Stimulated activated naive CD8-positive, alpha-beta T cell treated with anti-CD3 and anti-CD28 coated beads, Interleukin-15, Interleukin-2, amounts not matched to agents 100 U/mL and 50 U/mL, for 24 hours (primary cell): ENCODE results near the gene TSPAN17.

Experiments
- ATAC-seq: fragments of 150-1000 bp; cut with Tn5 transposase; one replicate; pipeline ENCODE4 v1.10.0; 2021
- DNase-seq: peaks from one replicate; pipeline ENCODE4 v3.0.0; 2021

TSPAN17 gene

GRCh38 chr5:176660530-176660859, 13.2 kb downstream of the TSPAN17 start:
- DNase-seq: no peak
- peak; percentile 20 for ATAC-seq

GRCh38 chr5:176660860-176661641, 13.8 kb downstream of the TSPAN17 start:
- DNase-seq (peak; percentile 86), ATAC-seq (peak; percentile 75)

- no peak for DNase-seq
- ATAC-seq: no peak
Measured at GRCh38 chr5:176661676-176662075, 14.4 kb downstream of the TSPAN17 start.

DNA sequence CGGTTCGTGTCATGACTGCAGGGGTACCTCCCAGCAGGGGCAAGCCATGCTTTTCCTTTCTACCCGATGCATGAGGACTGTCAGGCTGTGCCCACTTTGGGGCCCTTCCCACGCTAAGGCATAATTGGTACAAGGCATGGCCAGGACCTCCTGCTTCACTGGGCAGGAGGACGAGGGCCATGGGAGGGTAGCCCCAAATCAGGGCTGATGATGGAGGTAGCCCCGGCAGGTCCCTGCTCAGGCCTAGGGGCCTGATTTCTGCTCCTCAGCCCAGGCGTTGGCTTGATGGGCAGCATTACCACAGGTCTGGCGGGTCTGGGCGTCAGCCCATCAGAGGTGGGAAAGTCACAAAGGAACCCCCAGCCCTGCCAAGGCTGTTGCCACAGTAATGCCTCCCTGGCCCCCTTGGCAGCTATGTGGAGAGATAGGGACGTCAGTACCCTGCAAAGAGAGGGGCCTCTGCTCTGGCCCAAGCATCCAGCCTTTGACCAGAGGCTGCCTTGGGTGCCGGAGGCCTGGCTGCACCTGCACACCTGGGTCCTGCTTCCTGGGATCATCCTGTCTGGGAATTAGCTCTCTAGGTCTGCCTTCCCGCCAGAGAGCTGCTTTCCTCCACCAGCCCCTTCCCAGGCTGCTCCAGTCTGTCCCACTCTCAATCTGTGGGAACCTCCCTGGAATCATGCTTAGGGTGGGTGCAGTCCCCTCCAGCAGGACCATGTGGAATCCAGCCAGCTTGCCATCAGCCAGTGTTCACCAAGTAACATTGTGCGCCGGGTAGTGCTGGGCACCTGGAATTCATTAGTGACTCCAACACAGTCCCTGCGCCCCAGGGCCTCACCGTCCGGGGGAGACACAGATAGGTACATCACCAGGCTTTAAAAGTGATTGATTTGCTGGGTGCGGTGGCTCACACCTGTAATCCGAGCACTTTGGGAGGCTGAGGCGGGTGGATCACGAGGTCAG, 15.4 kb downstream of the TSPAN17 start:
- ATAC-seq: no peak
- no peak for DNase-seq

DNA sequence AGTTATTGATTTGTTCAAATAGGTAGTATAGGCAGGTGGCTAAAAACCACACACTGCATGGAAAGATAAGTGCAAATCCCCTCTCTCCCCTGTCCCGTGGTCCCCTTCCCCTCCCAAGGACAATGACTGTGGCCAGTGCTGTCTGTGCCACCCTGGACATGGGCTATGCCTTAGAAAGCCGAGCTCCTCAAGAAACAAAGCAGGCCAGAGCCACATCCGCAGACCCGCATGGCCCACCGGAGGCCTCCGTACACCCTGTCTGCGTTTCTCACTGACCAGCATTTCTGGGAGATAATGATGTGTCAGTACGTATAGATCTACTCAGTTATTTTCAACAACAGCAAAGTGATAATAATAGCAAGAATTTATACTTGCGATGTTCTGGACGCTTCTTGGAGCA, 16.3 kb downstream of the TSPAN17 start:
- no peak for ATAC-seq
- no peak for DNase-seq

GRCh38 chr5:176664479-176664878, 17.2 kb downstream of the TSPAN17 start:
- no peak for DNase-seq
- ATAC-seq: no peak

DNA sequence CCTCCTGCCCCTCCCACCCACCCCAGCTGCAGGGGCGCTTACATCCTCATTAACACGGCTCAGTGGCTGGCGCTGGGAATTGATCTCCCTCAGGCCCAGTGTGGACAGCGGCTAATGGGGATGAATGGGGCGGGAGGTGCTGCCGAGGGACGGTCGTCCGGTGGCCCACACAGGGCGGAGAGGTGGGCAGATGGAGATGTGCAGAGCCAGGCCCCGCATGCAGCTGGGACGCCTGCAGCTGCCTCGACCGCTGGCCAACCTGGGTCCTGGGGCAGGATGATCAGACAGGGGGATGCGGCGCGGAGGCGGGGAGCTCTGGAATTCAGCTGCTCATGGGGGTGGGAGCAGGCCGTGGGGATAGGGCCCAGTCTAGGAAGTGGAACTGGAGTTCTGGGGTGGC, 17.6 kb downstream of the TSPAN17 start:
- ATAC-seq (no peak), DNase-seq (no peak)

DNA sequence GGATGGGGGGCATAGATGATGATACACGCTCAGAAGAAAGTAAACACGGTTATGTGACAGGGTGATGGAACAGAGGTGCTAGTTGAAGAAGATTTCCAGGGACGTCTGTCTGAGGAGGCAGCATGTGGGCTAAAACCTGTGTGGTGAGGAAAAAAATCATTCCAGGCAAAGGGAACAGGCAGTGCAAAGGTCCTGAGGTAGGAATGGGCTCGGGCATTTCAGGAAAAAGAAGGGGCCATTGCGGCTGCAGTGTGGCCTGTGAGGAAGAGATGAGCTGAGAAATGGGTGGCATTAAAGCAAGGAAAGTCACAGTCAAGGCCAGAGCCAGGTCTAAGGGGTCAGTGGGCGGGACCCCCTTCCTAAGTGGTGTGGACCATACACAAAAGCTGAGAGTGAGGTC, 18.2 kb downstream of the TSPAN17 start:
- ATAC-seq (no peak), DNase-seq (no peak)

DNA sequence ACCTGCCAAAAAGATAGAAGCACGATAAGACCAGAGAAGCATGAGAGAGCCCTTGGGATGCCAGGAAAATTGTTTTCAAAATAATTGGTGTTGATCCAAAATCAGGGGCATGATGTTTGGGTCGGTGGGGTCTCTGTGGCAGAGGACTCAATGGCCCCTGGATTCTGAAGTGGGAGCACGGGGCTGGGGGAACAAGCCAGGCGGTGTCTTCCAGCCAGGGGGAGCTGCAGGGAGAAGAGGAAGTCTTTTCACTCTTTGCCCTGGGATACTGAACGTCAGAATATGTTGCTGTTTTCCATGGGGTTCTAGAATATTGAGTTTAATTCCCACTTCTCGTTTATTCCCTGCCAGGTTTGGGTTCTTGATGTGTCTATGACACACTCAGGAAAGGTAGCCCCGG, 20.4 kb downstream of the TSPAN17 start:
- DNase-seq: no peak
- ATAC-seq: no peak

GRCh38 chr5:176670449-176670848, 23.2 kb downstream of the TSPAN17 start:
- DNase-seq: no peak
- ATAC-seq: no peak

DNA sequence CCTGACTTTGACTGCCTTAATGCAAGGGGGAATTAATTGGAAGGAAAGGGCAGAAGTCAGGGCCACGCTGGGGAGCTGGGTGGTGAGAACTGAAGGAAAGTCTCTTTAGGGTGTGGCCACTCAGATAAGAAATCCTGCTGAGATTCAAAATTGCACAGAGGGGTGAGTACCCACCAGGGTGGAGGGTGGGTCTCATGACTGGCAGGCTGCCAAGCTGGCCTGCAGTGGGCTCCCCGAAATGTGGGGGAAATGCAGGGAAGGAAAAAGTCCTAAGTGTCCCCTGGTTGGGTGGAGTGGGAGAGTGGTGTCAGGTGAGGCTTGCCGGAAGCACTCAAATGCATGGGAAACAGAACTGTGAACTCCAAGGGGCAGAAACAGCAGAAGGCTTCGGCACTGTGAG, 24.1 kb downstream of the TSPAN17 start:
- no peak for DNase-seq
- ATAC-seq: no peak

- ATAC-seq: no peak
Measured at GRCh38 chr5:176671890-176672747, 24.8 kb downstream of the TSPAN17 start.

DNA sequence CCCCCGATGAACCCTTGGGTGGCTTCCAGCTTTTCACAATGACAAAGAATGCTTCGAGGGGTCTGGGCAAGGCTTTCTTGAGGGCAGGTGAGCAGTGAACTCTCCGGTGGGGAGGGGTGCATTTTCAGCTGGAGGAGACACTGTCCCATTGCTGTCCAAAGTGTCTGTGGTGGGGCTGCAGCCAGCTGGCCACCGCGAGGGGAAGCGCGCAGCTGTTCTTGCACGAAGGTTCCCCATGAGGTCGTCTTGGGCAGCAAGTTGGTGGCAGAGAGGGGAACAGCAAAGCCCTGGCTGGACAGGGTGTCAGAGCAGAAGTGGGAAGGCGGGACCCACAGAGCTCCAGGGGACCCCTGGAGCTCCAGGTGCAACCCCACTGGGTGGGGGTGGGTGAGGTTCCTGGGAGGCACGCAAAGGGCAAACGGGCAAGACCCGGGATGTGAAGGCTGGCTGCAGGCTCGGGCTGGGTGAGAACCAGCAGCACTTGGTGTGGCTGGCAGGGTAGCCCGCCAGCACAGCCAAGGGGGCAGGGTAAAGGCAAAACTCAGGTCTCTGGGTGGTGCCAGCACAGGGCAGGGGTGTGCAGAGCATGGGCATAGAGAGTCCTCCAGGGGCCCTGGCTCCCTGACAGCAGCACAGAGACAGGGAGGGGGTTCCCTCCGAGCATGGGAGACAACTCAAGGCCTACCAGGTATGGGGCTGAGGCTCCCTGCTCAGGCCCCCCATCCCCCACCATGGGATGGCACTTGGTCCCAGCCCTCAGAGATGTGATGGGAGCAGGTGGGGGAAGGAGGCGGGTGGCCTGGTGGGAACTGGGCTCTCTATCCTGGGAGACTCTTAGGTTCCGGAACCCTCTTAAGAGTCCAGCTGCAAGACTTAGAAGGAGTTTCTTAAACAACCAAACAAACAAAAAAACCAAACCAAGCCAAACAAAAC, 26.6 kb downstream of the TSPAN17 start:
- DNase-seq: no peak
- ATAC-seq: no peak

More at GRCh38 chr5:176671890-176672747, 24.8 kb downstream of the TSPAN17 start:
- no peak for DNase-seq

GRCh38 chr5:176674799-176675198, 27.5 kb downstream of the TSPAN17 start:
- DNase-seq (no peak), ATAC-seq (no peak)

GRCh38 chr5:176675676-176676360, 28.5 kb downstream of the TSPAN17 start:
- ATAC-seq: no peak
- no peak for DNase-seq

- ATAC-seq (no peak), DNase-seq (no peak)
Measured at GRCh38 chr5:176676361-176676824, 29.1 kb downstream of the TSPAN17 start.

- ATAC-seq (no peak), DNase-seq (no peak)
Measured at GRCh38 chr5:176677209-176677939, 30.1 kb downstream of the TSPAN17 start.

DNA sequence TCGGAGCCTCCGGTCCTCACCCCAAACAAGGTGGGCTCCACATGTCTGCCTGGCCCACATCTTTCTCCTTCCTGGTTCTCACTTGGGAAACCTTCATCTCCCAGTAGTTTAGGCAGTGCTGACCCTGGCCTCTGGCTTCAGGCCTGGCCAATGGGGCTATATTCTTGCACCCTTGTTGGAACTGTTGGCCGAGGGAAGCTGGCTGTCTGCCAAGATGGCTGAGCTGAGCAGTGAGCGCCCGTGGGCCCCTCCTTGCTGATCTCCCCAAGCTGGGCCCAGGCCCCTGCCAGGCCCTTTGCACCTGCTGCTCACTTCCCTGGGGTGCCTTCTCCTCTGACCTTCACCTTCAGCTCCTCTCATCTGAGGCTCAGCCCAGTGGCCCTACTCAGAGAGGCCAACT, 31.3 kb downstream of the TSPAN17 start:
- ATAC-seq (no peak), DNase-seq (no peak)

DNA sequence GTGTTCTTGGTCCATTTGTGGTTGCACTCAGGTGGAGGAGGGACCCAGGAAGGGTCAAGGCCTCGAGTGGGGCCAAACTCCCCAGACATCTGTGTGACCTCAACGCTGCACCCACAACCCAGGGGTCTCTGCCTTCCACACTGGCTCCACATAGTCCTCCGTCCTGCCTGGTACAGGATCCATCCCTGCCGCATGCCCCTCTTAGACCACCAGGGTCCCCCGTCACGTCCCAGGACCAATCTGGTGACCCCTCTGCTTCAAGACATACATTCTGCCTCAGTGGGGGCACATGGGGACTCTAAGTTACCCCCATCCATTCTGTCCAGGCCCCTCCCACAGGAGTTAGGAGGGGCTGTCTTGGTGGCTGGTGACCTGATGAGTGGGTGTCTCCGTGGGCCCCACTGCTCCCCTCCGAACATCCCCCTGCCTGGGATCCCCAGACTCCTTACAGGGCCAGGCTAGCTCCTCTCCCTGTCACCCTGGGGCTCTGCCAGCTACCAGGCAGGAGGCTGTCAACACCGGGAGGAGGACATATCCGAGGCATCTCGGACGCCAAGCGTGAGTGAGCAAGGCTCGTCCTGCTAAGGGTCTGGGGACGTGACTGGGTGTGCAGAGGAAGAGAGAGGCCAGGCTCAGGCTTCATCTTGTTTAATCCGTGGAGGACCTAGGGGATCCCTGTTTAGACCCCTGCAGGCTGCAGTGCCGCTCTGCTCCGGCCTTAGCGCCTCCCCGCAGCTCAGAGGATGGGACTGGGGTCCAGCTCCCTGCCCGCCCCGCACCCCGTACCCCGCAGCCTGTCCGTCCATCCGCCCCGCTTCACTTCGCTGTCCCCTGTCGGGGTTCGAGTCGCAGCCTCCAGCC, 32.3 kb downstream of the TSPAN17 start:
- no peak for DNase-seq
- peak; percentile 16 for ATAC-seq
